Measurements from ENCODE around the gene SUN5. TPM values are rescaled to one million over a fixed set of nuclear protein-coding genes. Genes with fewer than 3 reads are reported as not detected.
A peak's percentile ranks its signal among the peaks of the same experiment; 100 is the strongest.
"Not testable (repeated sequence)": the region's sequence is repeated elsewhere in the genome, so short reads cannot be mapped to it uniquely, and the experiment has no call there.

Gene SUN5
- total RNA-seq, 1 experiment from 2014 or later = not detected

- DNase-seq (ENCODE audit: low spot score) = no peak
These were observed 26.8 kb downstream of the SUN5 start for GRCh38 chr20:32977281-32978008.

GRCh38 chr20:32976746-32977145 is 27.5 kb downstream of the SUN5 start:
- DNase-seq (ENCODE audit: low spot score) = peak; percentile 45

- DNase-seq (ENCODE audit: low spot score) = peak; percentile 76
These were observed 28.2 kb downstream of the SUN5 start for GRCh38 chr20:32975698-32976674.

- not testable (repeated sequence) for DNase-seq (ENCODE audit: low spot score)
These were observed 29.1 kb downstream of the SUN5 start for GRCh38 chr20:32975121-32975520.

- DNase-seq (ENCODE audit: low spot score) = not testable (repeated sequence)
These were observed 29.8 kb downstream of the SUN5 start for GRCh38 chr20:32974204-32975064.

GRCh38 chr20:32973077-32973717 is 31.0 kb downstream of the SUN5 start:
- no peak for DNase-seq (ENCODE audit: low spot score)

- no peak for DNase-seq (ENCODE audit: low spot score)
These were observed 31.8 kb downstream of the SUN5 start for GRCh38 chr20:32972181-32973076.

- no peak for DNase-seq (ENCODE audit: low spot score)
These were observed 32.5 kb downstream of the SUN5 start for GRCh38 chr20:32971703-32972161.

GRCh38 chr20:32970973-32971300 is 33.3 kb downstream of the SUN5 start:
- DNase-seq (ENCODE audit: low spot score) = no peak

- no peak for DNase-seq (ENCODE audit: low spot score)
These were observed 33.9 kb downstream of the SUN5 start for GRCh38 chr20:32970115-32970972.

- DNase-seq (ENCODE audit: low spot score) = no peak
These were observed 34.7 kb downstream of the SUN5 start for GRCh38 chr20:32969356-32970114.

GRCh38 chr20:32968478-32969241 is 35.6 kb downstream of the SUN5 start:
- no peak for DNase-seq (ENCODE audit: low spot score)

GRCh38 chr20:32967961-32968457 is 36.2 kb downstream of the SUN5 start:
- no peak for DNase-seq (ENCODE audit: low spot score)

GRCh38 chr20:32966881-32967781 is 37.1 kb downstream of the SUN5 start:
- no peak for DNase-seq (ENCODE audit: low spot score)

GRCh38 chr20:32966382-32966781 is 37.9 kb downstream of the SUN5 start:
- DNase-seq (ENCODE audit: low spot score) = no peak

- DNase-seq (ENCODE audit: low spot score) = no peak
These were observed 38.5 kb downstream of the SUN5 start for GRCh38 chr20:32965581-32966373.
